ENCODE results near the gene CHAD. TPM values are rescaled to one million over a fixed set of nuclear protein-coding genes. Genes with fewer than 3 reads are reported as not detected.

The CHAD gene
- total and polyA plus RNA-seq, 2 of the 4 experiments (the other 2 are of a cell fraction), result 0.03 TPM; not detected in 1

DNA sequence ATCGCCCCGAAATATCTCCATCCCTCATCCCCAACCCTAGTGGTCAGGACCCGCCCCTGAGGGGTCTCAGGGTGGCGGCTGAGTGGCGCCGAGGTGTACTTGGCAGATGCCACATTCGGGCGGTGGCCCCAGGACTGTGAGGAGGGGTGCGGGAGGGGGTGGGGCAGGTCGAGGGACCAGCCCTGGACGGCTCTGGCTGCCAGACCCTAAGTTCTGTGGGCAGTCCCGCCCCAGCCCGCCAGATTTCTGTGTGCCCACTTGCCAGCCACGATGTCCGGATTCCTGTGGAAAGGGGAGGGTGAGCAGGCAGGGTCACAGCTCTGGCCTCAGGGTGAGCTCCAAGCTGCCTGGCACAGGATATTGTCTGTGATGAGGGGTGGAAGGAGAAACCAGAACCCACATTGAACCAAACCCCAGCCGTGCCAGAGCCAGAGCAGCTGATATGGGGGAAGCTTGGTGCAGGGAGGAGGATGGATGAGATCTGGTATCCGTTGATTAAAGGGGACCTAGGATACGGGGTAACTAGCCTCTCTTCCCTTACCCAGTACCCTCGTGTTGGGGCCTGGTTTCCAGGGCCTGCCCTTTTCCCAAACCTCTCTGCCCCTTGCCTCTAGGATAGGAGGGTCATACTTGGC lies 1.1 kb upstream of the CHAD start:
- Histone ChIP-seq H3K4me3 (ENCODE audit: insufficient read depth, low read depth, low read length) (no peak overlapping the region), H3K27ac (ENCODE audit: insufficient read depth, low read length) (no peak overlapping the region), H3K79me1 (ENCODE audit: low read depth in 1 of 2, low read length in 2 of 2) (no peaks in the 10 kb centered on the region), H3K4me1 (ENCODE audit: control insufficient read depth, insufficient read depth, low read length) (peaks cover 2% of the 10 kb centered on the region), H4K20me1 (ENCODE audit: insufficient read depth, low read length) (no peaks in the 10 kb centered on the region; the same call in 1 of the 2 replicates), H3K9me3 (ENCODE audit: control insufficient read depth, insufficient read depth, low read length) (no peaks in the 10 kb centered on the region), H3K27me3 (ENCODE audit: control insufficient read depth, insufficient read depth, low read length) (peaks cover 27% of the 10 kb centered on the region), H2AFZ (replicated peaks; ENCODE audit: low read length, poor library complexity) (no peak overlapping the region), H3K4ac (ENCODE audit: low read depth, low read length) (no peak overlapping the region), H3K9ac (ENCODE audit: low read depth, low read length) (no peak overlapping the region), H4K5ac (ENCODE audit: low read depth, low read length) (no peak overlapping the region), H4K91ac (ENCODE audit: insufficient read depth, low read depth, low read length) (no peak overlapping the region), H2BK120ac (ENCODE audit: low read depth, low read length) (no peak overlapping the region), H3K9me1 (ENCODE audit: insufficient read depth, low read length) (no peaks in the 10 kb centered on the region), H2BK20ac (ENCODE audit: low read depth, low read length) (no peak overlapping the region), H4K8ac (ENCODE audit: low read depth in 2 of 2, low read length in 2 of 2) (no peak overlapping the region), H3K23ac (ENCODE audit: low read depth, low read length) (no peak overlapping the region), H3K36me3 (ENCODE audit: control insufficient read depth, insufficient read depth, low read length) (peaks cover 14% of the 10 kb centered on the region; the same call in 1 of the 2 replicates), H2BK15ac (ENCODE audit: low read depth, low read length) (no peak overlapping the region), H3K4me2 (ENCODE audit: low read depth, low read length) (no peak overlapping the region), H2AK5ac (ENCODE audit: low read depth, low read length) (no peak overlapping the region), H2BK5ac (ENCODE audit: low read depth, low read length, poor library complexity, severe bottlenecking) (no peak overlapping the region), H3K14ac (replicated peaks; ENCODE audit: low read depth, low read length) (no peak overlapping the region), H3K18ac (ENCODE audit: low read depth, low read length) (no peak overlapping the region), H3K56ac (ENCODE audit: extremely low read depth, insufficient read depth, low read length) (no peak overlapping the region), H2AK9ac (replicated peaks; ENCODE audit: low read depth, low read length, poor library complexity) (no peak overlapping the region)
- dilution Hi-C loops (cut with HindIII; ENCODE audit: low sequenced_read_pairs, unreplicated experiment), result no loop called here
- DNase-seq, result no peak
- no CpG with 5 or more reads among the region's 19 CpGs for WGBS, 2 experiments (ENCODE audit: extremely low coverage in 2 of 2, insufficient read length in 1 of 2)
- ChIA-PET POLR2A (ENCODE audit: unreplicated experiment) (no interaction called here), CTCF (no interaction called here)
- intact Hi-C loops (cut with micrococcal nuclease), result no loop called here
- in situ Hi-C loops (cut with MboI; ENCODE audit: low sequenced_read_pairs), result no loop called here
- ATAC-seq (ENCODE audit: low read depth), result no peak
- no TSS peak for BruUV-seq (replicated peaks)
- no peak for TF ChIP-seq RCOR1 (IDR thresholded peaks at IDR 0.05; ENCODE audit: insufficient replicate concordance, low read length)
- no peak for TF ChIP-seq RFX5 (IDR thresholded peaks at IDR 0.05; ENCODE audit: low read depth, low read length)
- no peak for TF ChIP-seq MAZ (IDR thresholded peaks at IDR 0.05; ENCODE audit: borderline replicate concordance, low read depth, low read length)
- no peak for TF ChIP-seq CEBPB (IDR thresholded peaks at IDR 0.05; ENCODE audit: low read depth, low read length)
- TF ChIP-seq, protein P1, sequence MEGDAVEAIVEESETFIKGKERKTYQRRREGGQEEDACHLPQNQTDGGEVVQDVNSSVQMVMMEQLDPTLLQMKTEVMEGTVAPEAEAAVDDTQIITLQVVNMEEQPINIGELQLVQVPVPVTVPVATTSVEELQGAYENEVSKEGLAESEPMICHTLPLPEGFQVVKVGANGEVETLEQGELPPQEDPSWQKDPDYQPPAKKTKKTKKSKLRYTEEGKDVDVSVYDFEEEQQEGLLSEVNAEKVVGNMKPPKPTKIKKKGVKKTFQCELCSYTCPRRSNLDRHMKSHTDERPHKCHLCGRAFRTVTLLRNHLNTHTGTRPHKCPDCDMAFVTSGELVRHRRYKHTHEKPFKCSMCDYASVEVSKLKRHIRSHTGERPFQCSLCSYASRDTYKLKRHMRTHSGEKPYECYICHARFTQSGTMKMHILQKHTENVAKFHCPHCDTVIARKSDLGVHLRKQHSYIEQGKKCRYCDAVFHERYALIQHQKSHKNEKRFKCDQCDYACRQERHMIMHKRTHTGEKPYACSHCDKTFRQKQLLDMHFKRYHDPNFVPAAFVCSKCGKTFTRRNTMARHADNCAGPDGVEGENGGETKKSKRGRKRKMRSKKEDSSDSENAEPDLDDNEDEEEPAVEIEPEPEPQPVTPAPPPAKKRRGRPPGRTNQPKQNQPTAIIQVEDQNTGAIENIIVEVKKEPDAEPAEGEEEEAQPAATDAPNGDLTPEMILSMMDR (conservative IDR thresholded peaks at IDR 0.05; ENCODE audit: low read depth, low read length), result no peak
- no peak for TF ChIP-seq RAD21 (IDR thresholded peaks at IDR 0.05; ENCODE audit: low read length)
- TF ChIP-seq BHLHE40 (IDR thresholded peaks at IDR 0.05; ENCODE audit: low read depth, low read length), result no peak
- TF ChIP-seq, protein P2, sequence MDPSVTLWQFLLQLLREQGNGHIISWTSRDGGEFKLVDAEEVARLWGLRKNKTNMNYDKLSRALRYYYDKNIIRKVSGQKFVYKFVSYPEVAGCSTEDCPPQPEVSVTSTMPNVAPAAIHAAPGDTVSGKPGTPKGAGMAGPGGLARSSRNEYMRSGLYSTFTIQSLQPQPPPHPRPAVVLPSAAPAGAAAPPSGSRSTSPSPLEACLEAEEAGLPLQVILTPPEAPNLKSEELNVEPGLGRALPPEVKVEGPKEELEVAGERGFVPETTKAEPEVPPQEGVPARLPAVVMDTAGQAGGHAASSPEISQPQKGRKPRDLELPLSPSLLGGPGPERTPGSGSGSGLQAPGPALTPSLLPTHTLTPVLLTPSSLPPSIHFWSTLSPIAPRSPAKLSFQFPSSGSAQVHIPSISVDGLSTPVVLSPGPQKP (IDR thresholded peaks at IDR 0.05; ENCODE audit: borderline replicate concordance, low read depth, low read length), result no peak
- no peak for TF ChIP-seq CHD1 (IDR thresholded peaks at IDR 0.05; ENCODE audit: low read depth, low read length)
- TF ChIP-seq MXI1 (IDR thresholded peaks at IDR 0.05; ENCODE audit: borderline replicate concordance, low read depth, low read length), result no peak
- TF ChIP-seq, protein P3, sequence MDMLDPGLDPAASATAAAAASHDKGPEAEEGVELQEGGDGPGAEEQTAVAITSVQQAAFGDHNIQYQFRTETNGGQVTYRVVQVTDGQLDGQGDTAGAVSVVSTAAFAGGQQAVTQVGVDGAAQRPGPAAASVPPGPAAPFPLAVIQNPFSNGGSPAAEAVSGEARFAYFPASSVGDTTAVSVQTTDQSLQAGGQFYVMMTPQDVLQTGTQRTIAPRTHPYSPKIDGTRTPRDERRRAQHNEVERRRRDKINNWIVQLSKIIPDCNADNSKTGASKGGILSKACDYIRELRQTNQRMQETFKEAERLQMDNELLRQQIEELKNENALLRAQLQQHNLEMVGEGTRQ (IDR thresholded peaks at IDR 0.05; ENCODE audit: low read depth, low read length), result no peak
- no peak for TF ChIP-seq MAFK (IDR thresholded peaks at IDR 0.05; ENCODE audit: low read depth, low read length)
- no peak for TF ChIP-seq POLR2A (IDR thresholded peaks at IDR 0.05; ENCODE audit: low read depth, low read length)
- no peak for TF ChIP-seq SMC3 (IDR thresholded peaks at IDR 0.05; ENCODE audit: low read depth, low read length)
